Measurements from ENCODE around the gene CDYL2.

CDYL2 gene

DNA sequence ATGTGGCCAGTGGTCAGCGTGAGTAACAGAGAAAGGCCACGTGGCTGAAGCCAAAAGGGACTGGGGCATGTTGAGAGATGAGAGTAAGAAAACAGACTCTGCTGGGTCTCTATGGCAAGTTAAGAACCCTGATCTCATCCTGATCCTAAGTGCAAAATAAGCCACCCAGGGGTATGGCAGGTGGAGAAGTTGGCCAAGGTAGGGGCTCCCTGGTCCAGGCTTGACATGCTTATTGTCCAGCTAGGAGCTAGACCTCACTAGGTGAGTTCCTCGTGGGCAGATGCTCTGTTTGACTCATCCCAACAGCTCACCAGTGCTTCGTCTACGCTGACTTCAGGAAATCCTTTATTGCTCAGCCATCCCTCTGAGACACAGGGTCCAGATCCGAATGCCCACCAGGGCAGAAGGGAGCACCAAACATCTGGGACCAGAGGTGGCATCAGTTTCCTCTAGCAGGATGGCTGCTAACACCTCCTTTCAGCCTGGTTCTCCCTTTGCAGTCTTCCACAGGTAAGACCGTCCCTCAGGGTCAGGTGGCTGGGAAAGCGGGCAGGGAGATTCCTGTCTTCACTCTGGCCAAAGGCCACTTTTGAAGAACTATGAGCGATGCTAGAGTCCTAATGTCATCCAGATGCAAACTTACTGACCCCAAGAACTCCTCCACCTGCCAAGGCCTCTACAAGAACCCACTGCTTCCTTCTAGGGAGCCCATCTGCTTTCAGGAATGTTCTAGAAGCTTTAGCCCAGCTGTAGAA is 99.5 kb downstream of the CDYL2 start:
- H3K9ac ChIP-seq (ENCODE audit: insufficient read length): no peak overlapping the region
- no peak overlapping the region for H3K4me3 ChIP-seq
- H3K36me3 ChIP-seq (ENCODE audit: insufficient read depth, low read length): no peaks in the 10 kb centered on the region
- DNase-seq (ENCODE audit: low read depth, low spot score): no peak
- TF ChIP-seq EZH2 (IDR thresholded peaks at IDR 0.05) (no peak), POLR2AphosphoS5 (IDR thresholded peaks at IDR 0.05; ENCODE audit: borderline replicate concordance, low read depth, low read length) (no peak), FOXP2 (optimal IDR thresholded peaks at IDR 0.05; ENCODE audit: control extremely low read depth, extremely low read length, insufficient read depth) (no peak)
- H3K9me3 ChIP-seq (ENCODE audit: low read depth, low read length): no peaks in the 10 kb centered on the region
- H3K27ac ChIP-seq: no peak overlapping the region

DNA sequence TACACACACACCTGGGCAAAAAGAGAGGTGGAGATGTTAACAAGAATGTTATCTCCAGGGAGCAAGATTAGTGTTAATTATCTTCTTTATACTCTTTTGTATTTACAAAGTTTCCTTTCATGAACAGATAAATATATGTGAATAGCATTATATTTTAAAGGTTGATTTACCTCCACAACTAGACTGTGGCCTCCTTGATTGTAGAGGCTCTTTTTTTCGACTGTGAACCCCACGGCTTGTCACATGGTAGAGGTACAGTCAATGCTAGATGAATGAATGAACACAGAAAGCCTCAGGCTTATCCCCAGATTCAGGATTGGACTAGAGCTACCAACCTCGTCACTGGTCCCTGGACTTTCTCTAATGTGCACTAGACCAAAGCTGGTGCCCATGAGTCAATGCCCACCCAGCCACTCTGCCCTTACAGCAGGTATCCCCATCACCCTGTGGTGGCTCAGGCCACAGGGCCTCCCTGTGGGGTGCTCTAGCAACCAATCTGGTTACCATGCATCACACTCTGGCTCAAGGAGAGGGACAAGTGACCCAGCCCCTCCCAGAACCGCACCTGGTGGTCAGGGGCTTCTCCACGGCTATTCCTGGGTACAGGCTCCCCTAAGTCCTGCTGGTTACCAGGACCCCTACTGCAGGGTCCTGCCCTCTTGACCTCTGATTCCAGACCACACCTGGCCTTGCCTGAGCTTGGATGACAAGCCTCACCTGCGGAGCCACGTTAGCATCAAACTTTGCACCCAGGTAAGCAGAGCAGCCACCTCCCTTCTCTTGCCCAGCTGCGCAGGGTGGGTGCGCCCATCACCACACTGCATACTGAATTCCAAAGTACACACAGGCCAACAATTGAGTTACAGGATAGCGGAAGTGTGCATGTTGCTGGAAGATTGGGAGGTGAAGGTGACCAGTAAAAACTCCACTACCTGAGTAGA is 101.0 kb downstream of the CDYL2 start:
- no peak for TF ChIP-seq EZH2 (IDR thresholded peaks at IDR 0.05)
- no peak for TF ChIP-seq FOXP2 (optimal IDR thresholded peaks at IDR 0.05; ENCODE audit: control extremely low read depth, extremely low read length, insufficient read depth)
- TF ChIP-seq POLR2AphosphoS5 (IDR thresholded peaks at IDR 0.05; ENCODE audit: borderline replicate concordance, low read depth, low read length): no peak
- no peak for DNase-seq (ENCODE audit: low read depth, low spot score)
- Histone ChIP-seq H3K36me3 (ENCODE audit: insufficient read depth, low read length) (no peaks in the 10 kb centered on the region), H3K4me3 (no peak overlapping the region), H3K27ac (no peak overlapping the region), H3K9me3 (ENCODE audit: low read depth, low read length) (no peaks in the 10 kb centered on the region), H3K9ac (ENCODE audit: insufficient read length) (no peak overlapping the region)

DNA sequence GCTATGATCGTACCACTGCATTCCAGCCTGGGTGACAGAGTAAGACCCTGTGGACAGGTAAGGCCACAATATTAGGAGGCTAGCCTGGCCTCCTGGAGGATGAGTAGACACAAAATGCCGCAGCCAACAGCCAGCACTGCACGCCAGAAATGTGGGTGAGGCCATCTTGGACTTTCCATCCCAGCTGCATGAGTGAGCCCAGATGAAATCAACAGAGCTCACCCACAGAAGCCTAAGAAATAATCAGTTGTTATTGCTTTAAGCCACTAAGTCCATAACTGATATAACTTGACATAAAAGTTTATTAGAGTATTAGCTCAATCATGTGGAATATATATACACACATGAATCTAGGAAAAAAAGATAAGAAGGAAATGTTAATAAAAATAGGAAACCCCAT is 101.7 kb downstream of the CDYL2 start:
- no peak for TF ChIP-seq POLR2AphosphoS5 (IDR thresholded peaks at IDR 0.05; ENCODE audit: borderline replicate concordance, low read depth, low read length)
- TF ChIP-seq FOXP2 (optimal IDR thresholded peaks at IDR 0.05; ENCODE audit: control extremely low read depth, extremely low read length, insufficient read depth): no peak
- TF ChIP-seq EZH2 (IDR thresholded peaks at IDR 0.05): no peak
- Histone ChIP-seq H3K9ac (ENCODE audit: insufficient read length) (no peak overlapping the region), H3K9me3 (ENCODE audit: low read depth, low read length) (no peaks in the 10 kb centered on the region), H3K4me3 (no peak overlapping the region), H3K27ac (no peak overlapping the region), H3K36me3 (ENCODE audit: insufficient read depth, low read length) (no peaks in the 10 kb centered on the region)
- no peak for DNase-seq (ENCODE audit: low read depth, low spot score)

DNA sequence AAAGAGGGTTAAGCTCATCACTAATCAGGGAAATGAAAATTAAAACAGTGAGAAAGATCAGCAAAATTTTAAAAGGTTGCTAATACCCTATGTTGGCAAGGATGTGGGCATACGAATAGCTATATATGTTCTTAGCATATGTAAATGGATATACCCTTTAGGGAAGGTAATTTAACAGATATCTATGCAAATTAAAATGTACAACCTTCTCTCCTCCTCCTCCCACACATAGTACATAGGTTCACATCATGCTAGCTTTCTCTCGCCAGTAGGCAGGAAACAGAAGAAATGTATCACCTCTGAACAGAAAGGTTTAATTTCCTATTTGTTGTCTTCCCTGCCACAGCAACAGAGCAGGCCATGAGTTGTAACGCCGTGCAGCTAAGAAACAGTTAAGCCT is 103.8 kb downstream of the CDYL2 start:
- TF ChIP-seq POLR2AphosphoS5 (IDR thresholded peaks at IDR 0.05; ENCODE audit: borderline replicate concordance, low read depth, low read length) (no peak), EZH2 (IDR thresholded peaks at IDR 0.05) (no peak), FOXP2 (optimal IDR thresholded peaks at IDR 0.05; ENCODE audit: control extremely low read depth, extremely low read length, insufficient read depth) (no peak)
- DNase-seq (ENCODE audit: low read depth, low spot score): no peak
- H3K4me3 ChIP-seq: no peak overlapping the region
- H3K9me3 ChIP-seq (ENCODE audit: low read depth, low read length): no peaks in the 10 kb centered on the region
- no peak overlapping the region for H3K9ac ChIP-seq (ENCODE audit: insufficient read length)
- H3K36me3 ChIP-seq (ENCODE audit: insufficient read depth, low read length): no peaks in the 10 kb centered on the region
- H3K27ac ChIP-seq: no peak overlapping the region

DNA sequence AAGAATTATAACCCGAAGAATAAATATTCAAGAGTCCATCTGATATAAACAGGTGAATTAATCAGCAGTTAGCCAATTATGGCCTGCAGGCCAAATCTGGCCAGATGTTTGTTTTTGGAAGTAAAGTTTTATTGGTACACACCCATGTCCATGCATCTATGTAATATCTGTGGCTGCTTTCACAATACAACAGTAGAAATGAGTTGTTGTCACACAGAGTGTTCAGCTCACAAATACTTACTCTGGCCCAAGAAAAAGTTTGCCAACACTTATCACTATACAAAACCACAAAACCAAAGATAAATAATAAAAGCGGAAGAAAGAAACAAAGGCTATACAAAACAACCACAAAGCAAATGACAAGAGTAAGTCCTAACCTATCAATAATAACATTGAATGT is 109.4 kb downstream of the CDYL2 start:
- H3K4me3 ChIP-seq: no peak overlapping the region
- H3K9ac ChIP-seq (ENCODE audit: insufficient read length): no peak overlapping the region
- TF ChIP-seq EZH2 (IDR thresholded peaks at IDR 0.05) (no peak), FOXP2 (optimal IDR thresholded peaks at IDR 0.05; ENCODE audit: control extremely low read depth, extremely low read length, insufficient read depth) (no peak), POLR2AphosphoS5 (IDR thresholded peaks at IDR 0.05; ENCODE audit: borderline replicate concordance, low read depth, low read length) (no peak)
- no peaks in the 10 kb centered on the region for H3K9me3 ChIP-seq (ENCODE audit: low read depth, low read length)
- no peak for DNase-seq (ENCODE audit: low read depth, low spot score)
- H3K36me3 ChIP-seq (ENCODE audit: insufficient read depth, low read length): no peaks in the 10 kb centered on the region
- H3K27ac ChIP-seq: no peak overlapping the region

DNA sequence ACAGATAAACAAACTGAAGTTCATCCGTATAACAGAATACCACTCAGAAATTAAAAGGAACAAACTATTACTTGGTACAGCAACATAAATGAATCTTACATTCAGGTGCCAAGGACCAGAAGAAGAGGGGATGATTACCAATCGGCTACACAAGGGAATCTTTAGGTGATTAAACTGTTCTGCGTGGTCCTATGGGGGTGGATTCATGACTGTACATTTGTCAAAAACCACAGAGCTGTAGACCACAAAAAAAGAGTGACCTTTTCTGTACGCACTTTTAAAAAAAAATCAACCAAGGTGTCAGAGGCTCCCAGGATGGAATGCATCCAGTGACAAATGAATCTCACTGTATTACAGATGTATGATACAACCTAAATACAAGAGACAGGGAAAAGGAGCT is 110.8 kb downstream of the CDYL2 start:
- Histone ChIP-seq H3K4me3 (no peak overlapping the region), H3K9ac (ENCODE audit: insufficient read length) (no peak overlapping the region), H3K27ac (no peak overlapping the region), H3K9me3 (ENCODE audit: low read depth, low read length) (no peaks in the 10 kb centered on the region), H3K36me3 (ENCODE audit: insufficient read depth, low read length) (no peaks in the 10 kb centered on the region)
- TF ChIP-seq FOXP2 (optimal IDR thresholded peaks at IDR 0.05; ENCODE audit: control extremely low read depth, extremely low read length, insufficient read depth) (no peak), POLR2AphosphoS5 (IDR thresholded peaks at IDR 0.05; ENCODE audit: borderline replicate concordance, low read depth, low read length) (no peak), EZH2 (IDR thresholded peaks at IDR 0.05) (no peak)
- no peak for DNase-seq (ENCODE audit: low read depth, low spot score)

DNA sequence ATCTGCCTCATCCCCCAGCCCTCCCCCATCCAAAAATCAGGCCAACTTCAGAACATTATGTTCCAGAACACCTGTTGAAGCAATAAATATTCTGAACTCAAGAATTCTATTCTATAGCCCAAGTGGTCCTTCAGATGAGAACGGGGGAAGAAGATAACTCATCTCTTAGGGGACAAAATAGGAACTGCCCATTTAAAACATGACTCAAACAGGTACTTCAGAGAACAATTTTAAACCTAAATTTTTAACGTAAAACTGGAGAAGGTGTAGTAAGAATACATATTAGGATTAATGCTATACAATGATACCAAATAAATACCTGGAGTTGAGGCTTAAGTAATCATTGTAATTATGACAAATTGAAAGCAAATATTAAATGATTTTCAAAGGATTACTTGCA is 112.1 kb downstream of the CDYL2 start:
- TF ChIP-seq POLR2AphosphoS5 (IDR thresholded peaks at IDR 0.05; ENCODE audit: borderline replicate concordance, low read depth, low read length): no peak
- no peak for TF ChIP-seq EZH2 (IDR thresholded peaks at IDR 0.05)
- no peak for TF ChIP-seq FOXP2 (optimal IDR thresholded peaks at IDR 0.05; ENCODE audit: control extremely low read depth, extremely low read length, insufficient read depth)
- Histone ChIP-seq H3K9ac (ENCODE audit: insufficient read length) (no peak overlapping the region), H3K4me3 (no peak overlapping the region), H3K9me3 (ENCODE audit: low read depth, low read length) (no peaks in the 10 kb centered on the region), H3K27ac (no peak overlapping the region), H3K36me3 (ENCODE audit: insufficient read depth, low read length) (no peaks in the 10 kb centered on the region)
- DNase-seq (ENCODE audit: low read depth, low spot score): no peak

DNA sequence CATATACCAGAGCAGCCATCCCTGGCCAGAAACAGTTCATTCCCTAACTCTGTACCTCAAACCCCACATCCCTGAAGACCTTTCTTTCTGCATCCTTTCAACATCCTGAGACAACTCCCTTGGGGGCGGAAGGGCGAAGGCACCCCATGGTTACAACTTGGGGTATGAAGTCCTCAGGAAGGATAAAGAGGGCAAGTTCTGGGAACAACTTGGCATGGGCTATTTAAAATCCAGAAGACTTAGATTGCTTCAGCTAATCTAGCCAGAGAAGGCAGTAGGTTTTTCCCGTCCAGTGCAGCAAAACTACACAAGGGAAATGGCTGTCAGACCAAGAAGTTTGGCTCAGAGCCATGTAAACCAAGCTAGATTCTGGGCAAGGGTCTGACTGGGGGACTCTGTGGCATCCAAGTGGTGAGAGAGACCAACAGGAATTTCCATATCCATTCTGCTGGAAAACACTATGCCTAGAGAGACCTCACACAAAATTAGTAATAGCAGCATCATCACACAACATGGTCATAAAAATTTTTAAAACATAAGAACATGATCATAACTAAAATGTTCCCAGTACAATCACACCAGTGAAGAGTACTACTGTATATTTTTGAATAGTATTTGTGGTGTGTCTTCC is 113.2 kb downstream of the CDYL2 start:
- no peak overlapping the region for H3K27ac ChIP-seq
- no peak overlapping the region for H3K9ac ChIP-seq (ENCODE audit: insufficient read length)
- TF ChIP-seq POLR2AphosphoS5 (IDR thresholded peaks at IDR 0.05; ENCODE audit: borderline replicate concordance, low read depth, low read length) (no peak), FOXP2 (optimal IDR thresholded peaks at IDR 0.05; ENCODE audit: control extremely low read depth, extremely low read length, insufficient read depth) (no peak), EZH2 (IDR thresholded peaks at IDR 0.05) (no peak)
- H3K9me3 ChIP-seq (ENCODE audit: low read depth, low read length): no peaks in the 10 kb centered on the region
- H3K36me3 ChIP-seq (ENCODE audit: insufficient read depth, low read length): no peaks in the 10 kb centered on the region
- no peak for DNase-seq (ENCODE audit: low read depth, low spot score)
- H3K4me3 ChIP-seq: no peak overlapping the region
